Pancreas (tissue), 10 donors: ENCODE data around the gene VIT. TPM values are rescaled to one million over a fixed set of nuclear protein-coding genes. Genes with fewer than 3 reads are reported as not detected.

Experiments used
- ATAC-seq, 4 donors: fragments of 200-7000 bp; cut with Tn5 transposase; one replicate each; pipeline versions ENCODE4 v1.8.0 to v1.9.1; 2020; ENCODE audit warnings: mild to moderate bottlenecking in 4 of 4, moderate library complexity in 4 of 4
- DNase-seq, 6 donors: peaks; one replicate each; pipeline ENCODE4 v3.0.0-alpha.2; 2020
- FAIRE-seq: peaks from 2 replicates; lab custom pipeline; 2012; peaks lifted over from hg19 to GRCh38; lab: Jason Lieb, UNC
- H3K27ac ChIP-seq, 4 donors: fragments of 200-600 bp; sonication (generic); 1 replicate in 3 of 4; 2 replicates in 1 of 4; pipeline versions ENCODE4 v1.5.0 to v1.8.0; 2020
- H3K27me3 ChIP-seq, 4 donors: fragments of 200-600 bp; one replicate each; pipeline ENCODE4 v1.8.0; 2021
- H3K36me3 ChIP-seq, 3 donors: fragments of 200-600 bp; sonication (generic) in 1 of 3; one replicate each; pipeline versions ENCODE4 v1.5.0 to v1.8.0; 2020 to 2021
- H3K4me1 ChIP-seq, 3 donors: fragments of 200-600 bp; one replicate each; pipeline ENCODE4 v1.8.0; 2021
- H3K4me3 ChIP-seq, 4 donors: fragments of 200-600 bp; sonication (generic) in 2 of 4; one replicate each; pipeline versions ENCODE4 v1.5.0 to v1.8.0; 2020 to 2021
- H3K9me3 ChIP-seq, 4 donors: fragments of 200-600 bp; one replicate each; pipeline ENCODE4 v1.8.0; 2021
- WGBS, 2 donors: extraction: QIAGEN DNeasy Blood & Tissue Kit; methylation state at CpG; one replicate each; pipeline ENCODE4 v1.1.7; 2013; 5-methylcytosine and 5-hydroxymethylcytosine counted together
- intact Hi-C, 3 donors: fragments of 100-400 bp; cut with DNase I; formaldehyde crosslinking; loops; one replicate each; pipeline versions ENCODE4 v1.11.1 to v1.14.2; 2022
- polyA plus RNA-seq, 2 donors: library from polyadenylated mRNA; stranded (reverse); fragments of 200-250 nt; gene quantifications; one replicate each; pipeline ENCODE4 v1.2.3, GENCODE V29; 2013
- total RNA-seq, 6 donors: library from RNA; stranded (reverse); fragmentation: NEBNext Ultra II Directional in 4 of 6; extraction: Animal tissue kit (Norgen Biotek cat#: 25700) in 4 of 6; gene quantifications; one replicate each; pipeline versions ENCODE4 v1.2.1 to v1.2.4, GENCODE V29; 2021 to 2023
- TF ChIP-seq, protein P1 (sequence below), 4 donors: fragments of 200-600 bp; sonication (generic) in 3 of 4; IDR thresholded peaks; one replicate each; pipeline versions ENCODE4 v1.5.0 to v1.8.0; 2021; ENCODE audit warnings: antibody characterized with exemption in 4 of 4
- donor health status: healthy with polysubstance abuse.
- donor health status: DM: no; HTN: no; CAD: no; lungs with moderate emphysema.
- donor health status: DM: no; HTN: no; CAD: no.
- donor health status: control.
- donor health status: control.
- donor health status: Bipolar disorder and iron deficiency.
- donor health status: DM: yes; HTN: yes; CAD: no.
- donor health status: DM: no; HTN: no; CAD: no.
- donor health status: DM: no; HTN: no; CAD: no.
- donor health status: DM: yes; HTN: yes; CAD: no.

VIT gene
- total and polyA plus RNA-seq, 8 donors: 0.19 to 2.9 (median 0.36) TPM

DNA sequence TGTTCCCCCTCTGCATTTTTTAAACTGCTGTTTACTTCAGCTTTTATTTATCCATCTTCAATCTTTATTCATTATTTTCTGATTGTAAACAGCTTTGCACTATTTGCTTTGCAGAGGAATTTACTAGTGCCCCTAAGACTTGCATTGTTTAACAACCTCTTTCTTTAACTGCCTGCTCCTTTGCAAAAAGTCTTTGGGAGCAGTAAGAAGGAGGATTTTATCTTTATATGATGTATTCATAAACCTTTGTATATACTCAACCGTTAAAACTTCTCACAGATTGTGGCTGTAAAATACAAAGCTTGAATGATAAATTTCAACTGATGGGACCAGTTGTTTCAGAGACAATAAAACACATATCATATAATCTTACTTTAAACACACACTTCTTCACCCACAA is 20.1 kb upstream of the VIT start:
- no peak for FAIRE-seq
- TF ChIP-seq, protein P1, sequence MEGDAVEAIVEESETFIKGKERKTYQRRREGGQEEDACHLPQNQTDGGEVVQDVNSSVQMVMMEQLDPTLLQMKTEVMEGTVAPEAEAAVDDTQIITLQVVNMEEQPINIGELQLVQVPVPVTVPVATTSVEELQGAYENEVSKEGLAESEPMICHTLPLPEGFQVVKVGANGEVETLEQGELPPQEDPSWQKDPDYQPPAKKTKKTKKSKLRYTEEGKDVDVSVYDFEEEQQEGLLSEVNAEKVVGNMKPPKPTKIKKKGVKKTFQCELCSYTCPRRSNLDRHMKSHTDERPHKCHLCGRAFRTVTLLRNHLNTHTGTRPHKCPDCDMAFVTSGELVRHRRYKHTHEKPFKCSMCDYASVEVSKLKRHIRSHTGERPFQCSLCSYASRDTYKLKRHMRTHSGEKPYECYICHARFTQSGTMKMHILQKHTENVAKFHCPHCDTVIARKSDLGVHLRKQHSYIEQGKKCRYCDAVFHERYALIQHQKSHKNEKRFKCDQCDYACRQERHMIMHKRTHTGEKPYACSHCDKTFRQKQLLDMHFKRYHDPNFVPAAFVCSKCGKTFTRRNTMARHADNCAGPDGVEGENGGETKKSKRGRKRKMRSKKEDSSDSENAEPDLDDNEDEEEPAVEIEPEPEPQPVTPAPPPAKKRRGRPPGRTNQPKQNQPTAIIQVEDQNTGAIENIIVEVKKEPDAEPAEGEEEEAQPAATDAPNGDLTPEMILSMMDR (IDR thresholded peaks at IDR 0.05): no peak
- Histone ChIP-seq H3K36me3 (no peaks in the 10 kb centered on the region), H3K4me3 (no peak overlapping the region), H3K27ac (no peak overlapping the region), H3K27me3 (no peaks in the 10 kb centered on the region), H3K4me1 (no peaks in the 10 kb centered on the region), H3K9me3 (no peaks in the 10 kb centered on the region)
- ATAC-seq: no peak
- WGBS, 2 donors: 45 to 56% methylated on average over 1 of the region's 1 CpG
- no peak for DNase-seq
- intact Hi-C loops: no loop called here

DNA sequence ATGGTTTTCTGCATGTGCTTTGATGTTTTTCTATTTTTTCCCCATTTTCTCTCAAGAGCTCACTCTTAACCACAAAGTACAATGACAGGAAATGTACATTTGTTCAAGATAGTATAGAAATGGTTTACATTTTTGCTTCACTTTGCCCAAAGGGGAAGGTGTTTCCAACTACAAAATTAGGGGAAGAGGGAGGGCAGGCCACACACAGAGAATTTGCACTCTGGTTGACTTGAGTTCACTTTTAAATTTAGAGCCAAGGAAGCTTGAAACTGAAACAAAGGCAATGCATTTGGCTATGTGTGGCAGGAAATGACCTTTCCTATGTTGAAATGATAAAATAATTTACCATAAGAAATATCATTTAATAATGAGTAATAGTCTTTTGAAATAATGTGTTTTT is 19.1 kb upstream of the VIT start:
- H3K27ac ChIP-seq: no peak overlapping the region
- FAIRE-seq: no peak
- no peak overlapping the region for H3K4me3 ChIP-seq
- H3K27me3 ChIP-seq: no peaks in the 10 kb centered on the region
- TF ChIP-seq, protein P1 (IDR thresholded peaks at IDR 0.05): no peak
- intact Hi-C loops: no loop called here
- ATAC-seq: no peak
- H3K36me3 ChIP-seq: no peaks in the 10 kb centered on the region
- no peaks in the 10 kb centered on the region for H3K9me3 ChIP-seq
- DNase-seq: no peak
- no peaks in the 10 kb centered on the region for H3K4me1 ChIP-seq

DNA sequence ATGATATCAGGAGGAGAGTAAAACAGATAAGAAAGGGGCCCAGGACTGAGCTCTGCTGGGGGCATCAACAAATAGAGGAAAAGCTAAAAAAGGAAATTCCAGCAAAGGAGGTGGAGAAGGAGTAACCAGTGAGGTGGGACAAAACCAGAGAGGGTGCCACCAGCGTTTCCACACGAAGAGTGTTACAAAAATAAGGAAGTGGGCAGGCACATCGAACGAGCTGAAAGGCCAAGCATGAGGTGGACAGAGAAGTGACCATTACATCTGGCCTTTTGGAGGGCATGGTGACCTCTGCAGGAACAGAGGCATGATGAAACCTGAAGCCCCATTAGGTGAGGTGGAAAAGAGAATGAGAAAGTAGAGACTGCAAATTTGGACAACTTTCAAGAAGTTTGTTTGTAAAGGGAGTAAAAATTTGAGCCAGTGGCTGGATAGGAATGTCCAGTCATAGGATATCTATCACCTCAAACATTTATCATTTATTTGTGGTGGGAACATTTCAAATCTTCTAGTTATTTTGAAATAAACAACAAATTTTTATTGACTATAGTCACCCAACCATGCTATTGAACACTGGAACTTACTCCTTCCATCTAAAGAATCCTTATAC is 18.4 kb upstream of the VIT start:
- ATAC-seq: no peak

DNA sequence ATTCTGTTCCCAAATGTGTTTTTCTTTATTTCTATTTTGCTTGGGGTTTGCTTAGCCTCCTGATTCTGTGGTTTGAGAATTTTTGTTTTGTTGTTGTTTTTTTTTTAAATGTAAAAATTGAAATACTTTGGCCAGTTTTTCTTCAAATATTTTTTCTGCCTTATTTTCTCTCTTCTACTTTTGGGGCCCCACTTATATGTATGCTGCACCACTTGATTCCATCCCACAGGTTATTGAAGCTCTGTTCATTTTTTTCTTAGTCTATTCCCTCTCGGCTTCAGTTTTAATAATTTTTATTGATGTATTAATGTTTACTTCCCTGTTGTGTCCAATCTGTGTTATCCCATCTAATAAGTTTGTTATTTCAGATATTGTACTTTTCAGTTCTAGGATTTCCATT is 17.7 kb upstream of the VIT start:
- H3K27ac ChIP-seq: no peak overlapping the region
- H3K9me3 ChIP-seq: no peaks in the 10 kb centered on the region
- no peak for ATAC-seq
- H3K4me3 ChIP-seq: no peak overlapping the region
- no peak for DNase-seq
- H3K27me3 ChIP-seq: no peaks in the 10 kb centered on the region
- intact Hi-C loops: no loop called here
- TF ChIP-seq, protein P1 (IDR thresholded peaks at IDR 0.05): no peak
- no peaks in the 10 kb centered on the region for H3K36me3 ChIP-seq
- WGBS, 2 donors: 77 to 89% methylated on average over 1 of the region's 1 CpG
- no peaks in the 10 kb centered on the region for H3K4me1 ChIP-seq
- FAIRE-seq: no peak

More for the DNA sequence above, 18.4 kb upstream of the VIT start:
- DNase-seq (no peak), FAIRE-seq (no peak)
- intact Hi-C loops: no loop called here
- no peak overlapping the region for H3K4me3 ChIP-seq
- no peaks in the 10 kb centered on the region for H3K36me3 ChIP-seq
- no peaks in the 10 kb centered on the region for H3K27me3 ChIP-seq
- H3K27ac ChIP-seq: no peak overlapping the region
- no peaks in the 10 kb centered on the region for H3K4me1 ChIP-seq
- TF ChIP-seq, protein P1 (IDR thresholded peaks at IDR 0.05): no peak
- H3K9me3 ChIP-seq: no peaks in the 10 kb centered on the region
- WGBS, 2 donors: 57 to 59% methylated on average over 4 of the region's 4 CpGs

DNA sequence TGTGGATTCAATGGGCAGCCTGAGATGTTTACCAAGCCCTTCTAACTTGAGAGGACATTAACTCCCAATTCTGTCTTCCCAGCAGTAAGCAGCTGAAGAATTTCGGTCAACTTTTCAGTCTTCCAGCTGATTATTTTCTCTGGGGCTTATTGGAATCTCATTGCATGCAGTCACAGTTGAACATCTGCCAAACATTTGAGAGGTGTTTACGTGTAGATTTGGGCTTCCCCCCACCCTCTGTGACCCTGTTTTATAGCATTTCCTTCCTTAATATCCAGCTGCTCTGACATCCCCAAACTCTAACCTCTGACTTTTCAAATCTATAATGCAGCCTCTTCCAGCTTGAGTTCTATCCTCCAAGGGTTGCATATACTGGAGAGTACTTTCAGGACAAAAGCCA is 16.5 kb upstream of the VIT start:
- H3K36me3 ChIP-seq: no peaks in the 10 kb centered on the region
- WGBS, 2 donors: 20 to 30% methylated on average over 2 of the region's 2 CpGs
- FAIRE-seq (no peak), ATAC-seq (no peak), DNase-seq (no peak)
- intact Hi-C loops: no loop called here
- H3K27me3 ChIP-seq: no peaks in the 10 kb centered on the region
- H3K4me1 ChIP-seq: no peaks in the 10 kb centered on the region
- no peaks in the 10 kb centered on the region for H3K9me3 ChIP-seq
- no peak overlapping the region for H3K27ac ChIP-seq
- TF ChIP-seq, protein P1 (IDR thresholded peaks at IDR 0.05): no peak
- H3K4me3 ChIP-seq: no peak overlapping the region
